ENCODE data around the gene RPL23. TPM values are rescaled to one million over a fixed set of nuclear protein-coding genes. Genes with fewer than 3 reads are reported as not detected.

Gene RPL23
- total and polyA plus RNA-seq, 9 of the 15 experiments (the other 6 are each of a cell fraction or from before 2014, with no cell fraction given), result 1,745 to 3,667 (median 3,096) TPM

- TF ChIP-seq POLR2H (tag; IDR thresholded peaks at IDR 0.05; ENCODE audit: low read depth) (peak; percentile 100), ATF1 (CRISPR knock-in tag; IDR thresholded peaks at IDR 0.05) (no peak), ATF1 (tag; IDR thresholded peaks at IDR 0.05) (peak; percentile 57), BACH1 (tag; IDR thresholded peaks at IDR 0.05) (0 out of 2 replicates have a peak, but pooled peaks have one; percentile 38), E2F1 (CRISPR knock-in tag; IDR thresholded peaks at IDR 0.05) (no peak), RFX1 (IDR thresholded peaks at IDR 0.05) (no peak), TRIM24 (IDR thresholded peaks at IDR 0.05) (0 out of 4 replicates have a peak, but pooled peaks of 1 of the 2 experiments have one; percentile 15), ESRRB (CRISPR knock-in tag; IDR thresholded peaks at IDR 0.05; ENCODE audit: borderline replicate concordance) (peak; percentile 15; the same call in 1 of the 2 replicates), JUND (IDR thresholded peaks at IDR 0.05; ENCODE audit: borderline replicate concordance, low read depth, low read length) (peak; percentile 47; the same call in 1 of the 2 replicates), JUND (tag; IDR thresholded peaks at IDR 0.05; ENCODE audit: borderline replicate concordance, low read depth, low read length) (no peak), DNMT1 (IDR thresholded peaks at IDR 0.05) (no peak), ZBTB26 (CRISPR knock-in tag; IDR thresholded peaks at IDR 0.05) (0 out of 2 replicates have a peak, but pooled peaks have one; percentile 14), ZNF184 (CRISPR knock-in tag; IDR thresholded peaks at IDR 0.05) (no peak), CREB3L1 (IDR thresholded peaks at IDR 0.05; ENCODE audit: borderline replicate concordance, low read depth) (0 out of 2 replicates have a peak, but pooled peaks have one; percentile 26), RFX5 (IDR thresholded peaks at IDR 0.05; ENCODE audit: low read depth, low read length) (peak; percentile 63; the same call in 1 of the 2 replicates)
These were observed 13.9 kb upstream of the RPL23 start (continued) for GRCh38 chr17:38867179-38867967.
